Breast epithelium (tissue), 3 donors: ENCODE data around the gene CNST.

Experiments
- POLR2A ChIP-seq: fragments of 450-650 bp; IDR thresholded peaks from one replicate; pipeline ENCODE4 v1.6.1; 2016; ENCODE audit warnings: antibody characterized with exemption, mild to moderate bottlenecking, moderate library complexity
- TF ChIP-seq, protein P1 (sequence below), 3 donors: fragments of 450-650 bp; IDR thresholded peaks; one replicate each; pipeline ENCODE4 v1.5.1; 2016 to 2017; ENCODE audit warnings: antibody characterized with exemption in 3 of 3, mild to moderate bottlenecking in 3 of 3, moderate library complexity in 3 of 3

DNA sequence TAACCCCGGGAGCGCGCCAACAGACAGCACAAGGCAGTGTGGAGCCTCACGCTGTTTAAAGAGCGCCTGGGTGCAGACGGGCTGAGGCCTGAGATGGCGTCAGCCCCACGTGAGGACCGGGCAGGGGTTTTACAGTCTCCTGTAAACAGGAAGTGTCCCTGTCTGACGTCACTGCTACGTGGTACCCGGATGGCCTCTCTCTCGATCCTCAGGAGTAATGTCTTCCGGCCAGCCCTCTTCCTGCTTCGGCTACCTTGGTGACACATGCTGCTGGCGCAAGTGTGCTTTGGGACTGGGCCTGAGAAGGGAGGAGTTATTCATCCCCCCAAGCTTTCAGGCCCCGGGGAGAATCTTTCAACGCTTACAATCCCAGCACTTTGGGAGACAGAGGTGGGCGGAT is 41.2 kb downstream of the CNST start:
- TF ChIP-seq, protein P1, sequence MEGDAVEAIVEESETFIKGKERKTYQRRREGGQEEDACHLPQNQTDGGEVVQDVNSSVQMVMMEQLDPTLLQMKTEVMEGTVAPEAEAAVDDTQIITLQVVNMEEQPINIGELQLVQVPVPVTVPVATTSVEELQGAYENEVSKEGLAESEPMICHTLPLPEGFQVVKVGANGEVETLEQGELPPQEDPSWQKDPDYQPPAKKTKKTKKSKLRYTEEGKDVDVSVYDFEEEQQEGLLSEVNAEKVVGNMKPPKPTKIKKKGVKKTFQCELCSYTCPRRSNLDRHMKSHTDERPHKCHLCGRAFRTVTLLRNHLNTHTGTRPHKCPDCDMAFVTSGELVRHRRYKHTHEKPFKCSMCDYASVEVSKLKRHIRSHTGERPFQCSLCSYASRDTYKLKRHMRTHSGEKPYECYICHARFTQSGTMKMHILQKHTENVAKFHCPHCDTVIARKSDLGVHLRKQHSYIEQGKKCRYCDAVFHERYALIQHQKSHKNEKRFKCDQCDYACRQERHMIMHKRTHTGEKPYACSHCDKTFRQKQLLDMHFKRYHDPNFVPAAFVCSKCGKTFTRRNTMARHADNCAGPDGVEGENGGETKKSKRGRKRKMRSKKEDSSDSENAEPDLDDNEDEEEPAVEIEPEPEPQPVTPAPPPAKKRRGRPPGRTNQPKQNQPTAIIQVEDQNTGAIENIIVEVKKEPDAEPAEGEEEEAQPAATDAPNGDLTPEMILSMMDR (IDR thresholded peaks at IDR 0.05), result no peak
- TF ChIP-seq POLR2A, result no peak
